Measurements from ENCODE around the gene PSKH1.
"Not testable (repeated sequence)": the region's sequence is repeated elsewhere in the genome, so short reads cannot be mapped to it uniquely, and the experiment has no call there.

PSKH1 gene

DNA sequence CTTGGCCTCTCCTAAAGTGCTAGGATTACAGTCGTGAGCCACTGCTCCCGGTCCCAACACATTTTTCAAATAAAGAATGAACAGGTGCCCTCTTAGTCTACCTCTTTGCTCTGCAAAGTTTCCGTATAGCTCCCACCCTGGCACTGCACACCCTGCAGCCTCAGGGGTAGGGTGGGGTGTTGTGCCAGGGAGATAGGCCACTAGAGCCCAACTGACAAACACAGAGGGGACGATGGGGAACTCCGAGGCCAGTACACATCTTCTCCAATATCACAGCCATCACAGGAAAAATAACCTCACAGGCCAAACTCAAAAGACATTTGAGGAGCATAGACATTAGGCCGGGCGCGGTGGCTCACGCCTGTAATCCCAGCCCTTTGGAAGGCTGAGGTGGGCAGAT lies 78.1 kb downstream of the PSKH1 start:
- Histone ChIP-seq H3K79me2 (no peaks in the 10 kb centered on the region), H2AFZ (no peak overlapping the region), H3K4me3 (ENCODE audit: low read depth, low read length) (no peak overlapping the region), H3K27me3 (ENCODE audit: control insufficient read depth, insufficient read depth, low read length) (no peaks in the 10 kb centered on the region), H3K4me1 (peaks cover 11% of the 10 kb centered on the region), H3K36me3 (ENCODE audit: control insufficient read depth, insufficient read depth, low read length) (no peaks in the 10 kb centered on the region), H3K27ac (no peak overlapping the region), H3K9ac (no peak overlapping the region), H3K9me3 (ENCODE audit: control insufficient read depth, low read length) (no peaks in the 10 kb centered on the region), H3K4me2 (ENCODE audit: low read length) (no peak overlapping the region)
- TF ChIP-seq, protein P1, sequence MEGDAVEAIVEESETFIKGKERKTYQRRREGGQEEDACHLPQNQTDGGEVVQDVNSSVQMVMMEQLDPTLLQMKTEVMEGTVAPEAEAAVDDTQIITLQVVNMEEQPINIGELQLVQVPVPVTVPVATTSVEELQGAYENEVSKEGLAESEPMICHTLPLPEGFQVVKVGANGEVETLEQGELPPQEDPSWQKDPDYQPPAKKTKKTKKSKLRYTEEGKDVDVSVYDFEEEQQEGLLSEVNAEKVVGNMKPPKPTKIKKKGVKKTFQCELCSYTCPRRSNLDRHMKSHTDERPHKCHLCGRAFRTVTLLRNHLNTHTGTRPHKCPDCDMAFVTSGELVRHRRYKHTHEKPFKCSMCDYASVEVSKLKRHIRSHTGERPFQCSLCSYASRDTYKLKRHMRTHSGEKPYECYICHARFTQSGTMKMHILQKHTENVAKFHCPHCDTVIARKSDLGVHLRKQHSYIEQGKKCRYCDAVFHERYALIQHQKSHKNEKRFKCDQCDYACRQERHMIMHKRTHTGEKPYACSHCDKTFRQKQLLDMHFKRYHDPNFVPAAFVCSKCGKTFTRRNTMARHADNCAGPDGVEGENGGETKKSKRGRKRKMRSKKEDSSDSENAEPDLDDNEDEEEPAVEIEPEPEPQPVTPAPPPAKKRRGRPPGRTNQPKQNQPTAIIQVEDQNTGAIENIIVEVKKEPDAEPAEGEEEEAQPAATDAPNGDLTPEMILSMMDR (IDR thresholded peaks at IDR 0.05), result no peak

DNA sequence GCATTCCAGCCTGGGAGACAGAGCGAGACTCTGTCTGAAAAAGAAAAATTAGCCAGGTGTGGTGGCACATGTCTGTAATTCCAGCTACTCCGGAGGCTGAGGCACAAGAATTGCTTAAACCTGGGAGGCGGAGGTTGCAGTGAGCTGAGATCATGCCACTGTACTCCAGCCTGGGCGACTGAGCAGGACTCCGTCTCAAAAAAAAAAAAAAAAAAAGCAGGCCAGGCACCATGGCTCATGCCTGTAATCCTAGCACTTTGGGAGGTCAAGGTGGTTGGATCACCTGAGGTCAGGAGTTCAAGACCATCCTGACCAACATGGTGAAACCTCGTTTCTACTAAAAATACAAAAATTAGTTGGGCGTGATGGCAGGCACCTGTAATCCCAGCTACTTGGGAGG lies 79.2 kb downstream of the PSKH1 start:
- H3K4me3 ChIP-seq (ENCODE audit: low read depth, low read length); H3K9ac ChIP-seq; H3K9me3 ChIP-seq (ENCODE audit: control insufficient read depth, low read length); H3K27me3 ChIP-seq (ENCODE audit: control insufficient read depth, insufficient read depth, low read length); H3K4me1 ChIP-seq; H3K4me2 ChIP-seq (ENCODE audit: low read length); H3K27ac ChIP-seq; H2AFZ ChIP-seq; H3K36me3 ChIP-seq (ENCODE audit: control insufficient read depth, insufficient read depth, low read length); H3K79me2 ChIP-seq: not testable (repeated sequence)

DNA sequence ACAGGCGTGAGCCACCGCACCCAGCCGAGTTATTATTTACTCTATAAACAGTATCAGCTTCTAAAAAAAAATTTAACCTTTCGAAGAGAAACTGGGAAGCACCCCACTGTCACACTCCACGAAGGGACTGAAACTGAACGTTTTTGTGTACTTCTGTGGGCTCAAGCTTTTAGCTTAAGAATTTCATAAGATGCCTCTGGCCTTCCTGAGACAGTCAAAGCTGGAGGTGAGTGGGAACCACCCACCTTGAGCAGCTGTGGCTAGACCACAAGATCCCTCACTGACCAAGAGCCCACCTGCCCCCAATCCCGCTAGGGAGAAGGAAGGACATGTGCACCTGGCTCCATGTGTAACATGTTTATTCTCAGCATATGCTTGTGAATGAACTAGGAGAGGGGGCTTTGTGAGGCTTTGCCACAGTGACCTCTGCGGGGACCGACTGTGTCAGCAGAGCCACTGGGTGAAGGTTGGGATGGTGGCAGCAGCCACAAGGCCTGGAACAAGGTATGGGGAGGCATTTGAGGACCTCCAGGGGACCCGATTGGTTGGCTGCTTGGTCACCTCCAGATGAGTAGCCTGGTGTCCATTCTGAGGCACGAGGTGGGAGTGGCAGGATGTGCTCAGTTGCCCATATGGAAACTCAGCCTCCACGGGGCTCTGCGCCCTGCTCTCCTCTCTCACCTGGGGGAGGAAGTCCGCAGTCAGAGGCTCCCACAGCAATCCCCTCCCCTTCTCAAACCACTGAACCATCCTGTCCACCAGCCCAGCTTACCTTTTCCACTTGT lies 82.5 kb downstream of the PSKH1 start:
- TF ChIP-seq, protein P1 (IDR thresholded peaks at IDR 0.05), result no peak
- H3K4me1 ChIP-seq, result no peaks in the 10 kb centered on the region
- no peak overlapping the region for H3K27ac ChIP-seq

DNA sequence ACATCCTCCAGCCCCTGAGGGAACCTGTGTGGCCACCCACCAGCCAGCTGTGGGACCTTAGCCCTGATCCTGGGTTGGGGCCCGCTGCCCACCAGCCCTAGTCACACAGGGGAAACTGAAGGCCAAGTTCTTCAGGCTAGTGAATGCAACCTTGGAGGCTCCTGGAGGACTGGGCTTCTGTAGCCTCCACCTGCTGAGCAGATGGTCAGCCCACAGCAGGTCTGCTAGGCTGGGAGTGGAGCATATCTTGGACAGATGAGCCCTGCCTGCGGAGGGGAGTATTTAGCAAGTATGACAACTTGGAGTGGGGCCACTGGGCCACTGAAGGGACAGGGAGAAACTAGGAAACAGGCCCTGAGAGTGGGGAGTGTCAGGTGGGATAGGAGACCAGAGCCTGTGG lies 83.2 kb downstream of the PSKH1 start:
- H3K27ac ChIP-seq, result no peak overlapping the region
- H3K4me2 ChIP-seq (ENCODE audit: low read length), result no peak overlapping the region
- TF ChIP-seq, protein P1 (IDR thresholded peaks at IDR 0.05), result no peak

More for the DNA sequence above, 82.5 kb downstream of the PSKH1 start:
- H3K4me3 ChIP-seq (ENCODE audit: low read depth, low read length), result no peak overlapping the region
- no peaks in the 10 kb centered on the region for H3K27me3 ChIP-seq (ENCODE audit: control insufficient read depth, insufficient read depth, low read length)
- H3K9ac ChIP-seq, result no peak overlapping the region
- H3K4me2 ChIP-seq (ENCODE audit: low read length), result no peak overlapping the region
- H2AFZ ChIP-seq, result no peak overlapping the region
- H3K36me3 ChIP-seq (ENCODE audit: control insufficient read depth, insufficient read depth, low read length), result no peaks in the 10 kb centered on the region
- no peaks in the 10 kb centered on the region for H3K79me2 ChIP-seq
- H3K9me3 ChIP-seq (ENCODE audit: control insufficient read depth, low read length), result no peaks in the 10 kb centered on the region

DNA sequence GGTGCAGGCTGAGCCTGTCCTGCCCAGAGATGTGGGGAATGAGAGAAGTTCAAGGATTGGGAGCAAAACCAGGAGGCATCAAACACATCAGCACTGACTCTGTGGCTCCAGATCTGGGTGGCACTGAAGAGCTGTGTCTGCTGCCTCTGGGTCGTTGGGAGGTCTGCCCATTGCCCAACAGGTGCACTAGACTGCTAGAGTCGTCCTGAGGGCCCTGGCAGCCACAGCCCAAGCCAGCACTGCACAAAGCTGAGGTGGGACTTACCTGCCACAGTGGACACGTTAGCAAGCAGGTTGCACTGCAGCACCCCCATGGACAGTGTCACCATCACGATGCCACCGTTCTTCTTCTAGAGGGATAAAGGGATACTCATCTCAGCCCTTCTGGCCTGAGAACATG lies 84.0 kb downstream of the PSKH1 start:
- Histone ChIP-seq H3K9me3 (ENCODE audit: control insufficient read depth, low read length) (no peaks in the 10 kb centered on the region), H3K27me3 (ENCODE audit: control insufficient read depth, insufficient read depth, low read length) (no peaks in the 10 kb centered on the region), H3K4me2 (ENCODE audit: low read length) (no peak overlapping the region), H3K9ac (no peak overlapping the region), H3K79me2 (no peaks in the 10 kb centered on the region), H3K4me1 (no peaks in the 10 kb centered on the region), H3K36me3 (ENCODE audit: control insufficient read depth, insufficient read depth, low read length) (no peaks in the 10 kb centered on the region), H2AFZ (no peak overlapping the region), H3K4me3 (ENCODE audit: low read depth, low read length) (no peak overlapping the region), H3K27ac (no peak overlapping the region)
- TF ChIP-seq, protein P1 (IDR thresholded peaks at IDR 0.05), result no peak

More for the DNA sequence above, 83.2 kb downstream of the PSKH1 start:
- no peak overlapping the region for H2AFZ ChIP-seq
- no peak overlapping the region for H3K4me3 ChIP-seq (ENCODE audit: low read depth, low read length)
- H3K36me3 ChIP-seq (ENCODE audit: control insufficient read depth, insufficient read depth, low read length), result no peaks in the 10 kb centered on the region
- H3K4me1 ChIP-seq, result no peaks in the 10 kb centered on the region
- no peaks in the 10 kb centered on the region for H3K9me3 ChIP-seq (ENCODE audit: control insufficient read depth, low read length)
- no peaks in the 10 kb centered on the region for H3K79me2 ChIP-seq
- no peak overlapping the region for H3K9ac ChIP-seq
- H3K27me3 ChIP-seq (ENCODE audit: control insufficient read depth, insufficient read depth, low read length), result no peaks in the 10 kb centered on the region
